C4-2B (cell line): ENCODE measurements around the gene DHDH.

Experiments used
- ZFX ChIP-seq: fragments of 450-650 bp; IDR thresholded peaks from 2 replicates; pipeline ENCODE4 v1.6.1; 2017
- TF ChIP-seq, protein P1 (sequence below): fragments of 450-650 bp; conservative IDR thresholded peaks from 2 replicates; pipeline ENCODE4 v1.5.1; 2017; ENCODE audit warnings: mild to moderate bottlenecking

DNA sequence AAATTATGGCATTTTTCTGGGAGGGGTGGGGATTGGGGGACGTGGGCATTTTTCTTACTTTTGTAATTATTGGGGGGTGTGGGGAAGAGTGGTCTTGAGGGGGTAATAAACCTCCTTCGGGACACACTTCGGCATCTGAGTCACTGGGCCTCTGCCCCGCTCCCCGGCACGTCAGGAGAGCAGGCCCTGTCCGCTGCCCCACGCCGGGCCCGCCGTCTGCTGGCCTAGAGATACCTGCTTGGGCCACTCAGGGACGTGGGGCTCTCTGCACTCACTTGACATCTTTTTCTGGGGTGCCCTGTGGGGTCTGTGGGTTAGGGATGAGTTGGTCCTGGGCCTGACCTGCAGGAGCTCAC is 28.2 kb downstream of the DHDH start:
- TF ChIP-seq, protein P1, sequence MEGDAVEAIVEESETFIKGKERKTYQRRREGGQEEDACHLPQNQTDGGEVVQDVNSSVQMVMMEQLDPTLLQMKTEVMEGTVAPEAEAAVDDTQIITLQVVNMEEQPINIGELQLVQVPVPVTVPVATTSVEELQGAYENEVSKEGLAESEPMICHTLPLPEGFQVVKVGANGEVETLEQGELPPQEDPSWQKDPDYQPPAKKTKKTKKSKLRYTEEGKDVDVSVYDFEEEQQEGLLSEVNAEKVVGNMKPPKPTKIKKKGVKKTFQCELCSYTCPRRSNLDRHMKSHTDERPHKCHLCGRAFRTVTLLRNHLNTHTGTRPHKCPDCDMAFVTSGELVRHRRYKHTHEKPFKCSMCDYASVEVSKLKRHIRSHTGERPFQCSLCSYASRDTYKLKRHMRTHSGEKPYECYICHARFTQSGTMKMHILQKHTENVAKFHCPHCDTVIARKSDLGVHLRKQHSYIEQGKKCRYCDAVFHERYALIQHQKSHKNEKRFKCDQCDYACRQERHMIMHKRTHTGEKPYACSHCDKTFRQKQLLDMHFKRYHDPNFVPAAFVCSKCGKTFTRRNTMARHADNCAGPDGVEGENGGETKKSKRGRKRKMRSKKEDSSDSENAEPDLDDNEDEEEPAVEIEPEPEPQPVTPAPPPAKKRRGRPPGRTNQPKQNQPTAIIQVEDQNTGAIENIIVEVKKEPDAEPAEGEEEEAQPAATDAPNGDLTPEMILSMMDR, result no peak
- no peak for TF ChIP-seq ZFX
